ENCODE data around the gene SARDH.

DNA sequence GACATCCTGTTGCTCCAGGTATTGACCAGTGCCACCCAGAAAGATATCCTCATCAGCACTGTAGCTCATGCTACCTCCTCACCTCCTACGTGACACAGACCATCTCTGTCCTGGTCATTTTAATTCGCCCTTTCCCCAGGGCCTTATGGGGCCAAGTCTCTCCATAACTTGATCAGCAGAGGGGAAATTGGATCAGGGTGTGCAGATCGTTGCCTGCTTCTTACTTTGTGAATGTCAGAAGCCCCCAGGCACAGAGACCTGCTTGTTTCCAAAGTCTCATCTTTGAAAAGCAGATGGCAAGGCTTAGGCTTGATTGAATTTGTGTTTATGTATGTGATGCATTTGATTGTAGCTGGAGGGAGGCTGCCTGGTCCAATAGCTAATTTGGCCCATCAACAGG is 110.8 kb downstream of the SARDH start:
- TF ChIP-seq, protein P1, sequence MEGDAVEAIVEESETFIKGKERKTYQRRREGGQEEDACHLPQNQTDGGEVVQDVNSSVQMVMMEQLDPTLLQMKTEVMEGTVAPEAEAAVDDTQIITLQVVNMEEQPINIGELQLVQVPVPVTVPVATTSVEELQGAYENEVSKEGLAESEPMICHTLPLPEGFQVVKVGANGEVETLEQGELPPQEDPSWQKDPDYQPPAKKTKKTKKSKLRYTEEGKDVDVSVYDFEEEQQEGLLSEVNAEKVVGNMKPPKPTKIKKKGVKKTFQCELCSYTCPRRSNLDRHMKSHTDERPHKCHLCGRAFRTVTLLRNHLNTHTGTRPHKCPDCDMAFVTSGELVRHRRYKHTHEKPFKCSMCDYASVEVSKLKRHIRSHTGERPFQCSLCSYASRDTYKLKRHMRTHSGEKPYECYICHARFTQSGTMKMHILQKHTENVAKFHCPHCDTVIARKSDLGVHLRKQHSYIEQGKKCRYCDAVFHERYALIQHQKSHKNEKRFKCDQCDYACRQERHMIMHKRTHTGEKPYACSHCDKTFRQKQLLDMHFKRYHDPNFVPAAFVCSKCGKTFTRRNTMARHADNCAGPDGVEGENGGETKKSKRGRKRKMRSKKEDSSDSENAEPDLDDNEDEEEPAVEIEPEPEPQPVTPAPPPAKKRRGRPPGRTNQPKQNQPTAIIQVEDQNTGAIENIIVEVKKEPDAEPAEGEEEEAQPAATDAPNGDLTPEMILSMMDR (IDR thresholded peaks at IDR 0.05): no peak
- no peak for TF ChIP-seq POLR2A (IDR thresholded peaks at IDR 0.05)
- TF ChIP-seq POLR2AphosphoS5 (IDR thresholded peaks at IDR 0.05): no peak

Measured in breast epithelium (tissue), 3 donors.